Brain microvascular endothelial cell (primary cell): ENCODE measurements around the gene APBB3.

Source experiments
- DNase-seq: peaks from one replicate; pipeline ENCODE4 v3.0.0-alpha.2; 2020
- H3K27ac ChIP-seq: fragments of 250-450 bp; sonication (Bioruptor Pico); 2 replicates; pipeline ENCODE4 v1.5.1; 2020; ENCODE audit warnings: mild to moderate bottlenecking, moderate library complexity
- H3K27me3 ChIP-seq: fragments of 250-450 bp; sonication (Bioruptor Pico); replicated peaks from 2 replicates; pipeline ENCODE4 v1.5.1; 2020; ENCODE audit warnings: mild to moderate bottlenecking
- H3K36me3 ChIP-seq: fragments of 250-450 bp; sonication (Bioruptor Pico); replicated peaks from 2 replicates; pipeline ENCODE4 v1.5.1; 2020; ENCODE audit warnings: mild to moderate bottlenecking
- H3K4me3 ChIP-seq: 2 replicates; pipeline ENCODE4 v1.5.1; 2011; ENCODE audit warnings: low read depth, mild to moderate bottlenecking, control low read depth, low read length, moderate library complexity
- CTCF ChIP-seq: IDR thresholded peaks from 2 replicates; pipeline ENCODE4 v1.5.1; 2011; ENCODE audit warnings: low read depth, mild to moderate bottlenecking, moderate library complexity, low read length, control low read depth, inconsistent platforms; ENCODE audit errors: missing control alignments
- in situ Hi-C: cut with HindIII; loops from 2 replicates; pipeline ENCODE4 v1.10.0; 2017; ENCODE audit warnings: low sequenced_read_pairs, low pct_ligation_motif_present

Gene APBB3

GRCh38 chr5:140564196-140565023 lies at the start of gene APBB3, which contains the start of gene SLC35A4:
TSS of gene APBB3 (minus strand) at chr5:140564598. CDS start at chr5:140564245, 353 bp downstream.
TSS of gene SLC35A4 (plus strand) at chr5:140564828. CDS start at chr5:140567170, 2,342 bp downstream.
- peak within 1 kb of the TSS; percentile 88 for H3K27ac ChIP-seq
- H3K36me3 ChIP-seq, result peaks cover 7% of the 10 kb centered on the region
- no peaks in the 10 kb centered on the region for H3K27me3 ChIP-seq
- peak within 1 kb of the TSS; percentile 96 for H3K4me3 ChIP-seq
- in situ Hi-C loops, result no loop called here
- TF ChIP-seq CTCF, result no peak
- DNase-seq, result peak; percentile 98

- DNase-seq, result peak; percentile 88
- in situ Hi-C loops, result no loop called here
- H3K27me3 ChIP-seq, result no peaks in the 10 kb centered on the region
- no peak for TF ChIP-seq CTCF
- no peak overlapping the region for H3K4me3 ChIP-seq
- H3K36me3 ChIP-seq, result no peaks in the 10 kb centered on the region
- peak overlapping the region; percentile 59 for H3K27ac ChIP-seq
These were observed 46.7 kb upstream of the APBB3 start for GRCh38 chr5:140611020-140611521.

- DNase-seq, result no peak
- Histone ChIP-seq H3K27me3 (no peaks in the 10 kb centered on the region), H3K27ac (no peak overlapping the region), H3K36me3 (no peaks in the 10 kb centered on the region), H3K4me3 (no peak overlapping the region)
- in situ Hi-C loops, result no loop called here
- no peak for TF ChIP-seq CTCF
These were observed 44.7 kb upstream of the APBB3 start for GRCh38 chr5:140609126-140609525.

- in situ Hi-C loops, result no loop called here
- no peak overlapping the region for H3K4me3 ChIP-seq
- no peak for TF ChIP-seq CTCF
- H3K27me3 ChIP-seq, result no peaks in the 10 kb centered on the region
- no peak for DNase-seq
- no peaks in the 10 kb centered on the region for H3K36me3 ChIP-seq
- H3K27ac ChIP-seq, result no peak overlapping the region
These were observed 44.3 kb upstream of the APBB3 start for GRCh38 chr5:140608722-140609121.

GRCh38 chr5:140607031-140607430 lies 42.6 kb upstream of the APBB3 start:
- DNase-seq, result no peak
- no peak for TF ChIP-seq CTCF
- Histone ChIP-seq H3K27ac (no peak overlapping the region), H3K36me3 (no peaks in the 10 kb centered on the region), H3K27me3 (no peaks in the 10 kb centered on the region), H3K4me3 (no peak overlapping the region)
- in situ Hi-C loops, result no loop called here

- in situ Hi-C loops, result no loop called here
- H3K27ac ChIP-seq, result no peak overlapping the region
- TF ChIP-seq CTCF, result no peak
- no peak for DNase-seq
- no peak overlapping the region for H3K4me3 ChIP-seq
- H3K27me3 ChIP-seq, result no peaks in the 10 kb centered on the region
- H3K36me3 ChIP-seq, result no peaks in the 10 kb centered on the region
These were observed 41.5 kb upstream of the APBB3 start for GRCh38 chr5:140605879-140606278.
